OCI-LY3 (cell line): ENCODE measurements around the gene ARNT2.

Experiments
- EZH2phosphoT487 ChIP-seq: fragments of 200-600 bp; shearing (Covaris generic); IDR thresholded peaks from 2 replicates; pipeline ENCODE4 v1.6.1; 2018; ENCODE audit warnings: antibody characterized with exemption, mixed run types, low read depth
- TF ChIP-seq, protein P1 (sequence below): fragments of 200-600, 300-600 bp; sonication (generic); IDR thresholded peaks from 2 replicates; pipeline ENCODE4 v1.5.1; 2014; ENCODE audit warnings: antibody characterized with exemption, low read length, low read depth

- TF ChIP-seq, protein P1, sequence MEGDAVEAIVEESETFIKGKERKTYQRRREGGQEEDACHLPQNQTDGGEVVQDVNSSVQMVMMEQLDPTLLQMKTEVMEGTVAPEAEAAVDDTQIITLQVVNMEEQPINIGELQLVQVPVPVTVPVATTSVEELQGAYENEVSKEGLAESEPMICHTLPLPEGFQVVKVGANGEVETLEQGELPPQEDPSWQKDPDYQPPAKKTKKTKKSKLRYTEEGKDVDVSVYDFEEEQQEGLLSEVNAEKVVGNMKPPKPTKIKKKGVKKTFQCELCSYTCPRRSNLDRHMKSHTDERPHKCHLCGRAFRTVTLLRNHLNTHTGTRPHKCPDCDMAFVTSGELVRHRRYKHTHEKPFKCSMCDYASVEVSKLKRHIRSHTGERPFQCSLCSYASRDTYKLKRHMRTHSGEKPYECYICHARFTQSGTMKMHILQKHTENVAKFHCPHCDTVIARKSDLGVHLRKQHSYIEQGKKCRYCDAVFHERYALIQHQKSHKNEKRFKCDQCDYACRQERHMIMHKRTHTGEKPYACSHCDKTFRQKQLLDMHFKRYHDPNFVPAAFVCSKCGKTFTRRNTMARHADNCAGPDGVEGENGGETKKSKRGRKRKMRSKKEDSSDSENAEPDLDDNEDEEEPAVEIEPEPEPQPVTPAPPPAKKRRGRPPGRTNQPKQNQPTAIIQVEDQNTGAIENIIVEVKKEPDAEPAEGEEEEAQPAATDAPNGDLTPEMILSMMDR, result no peak
- no peak for TF ChIP-seq EZH2phosphoT487
These were observed 174.0 kb downstream of the ARNT2 start for GRCh38 chr15:80578206-80578595.
